Hematopoietic multipotent progenitor cell (in vitro differentiated cells): Measurements from ENCODE around the gene CDK9. TPM values are rescaled to one million over a fixed set of nuclear protein-coding genes. Genes with fewer than 3 reads are reported as not detected.

Experiments
- DNase-seq, 3 donors: peaks; one replicate each; pipeline ENCODE4 v3.0.0-alpha.2; 2011 to 2015; ENCODE audit warnings: low read depth in 2 of 3, low spot score in 2 of 3
- total RNA-seq: library from RNA; depleted of rRNA; stranded (reverse); fragments of >200 nt; gene quantifications from one replicate; pipeline ENCODE4 v1.2.3, GENCODE V29; 2012

Gene CDK9
- total RNA-seq, 1 donor: 208 TPM

- DNase-seq: no peak
These were observed 24.8 kb upstream of the CDK9 start for GRCh38 chr9:127761061-127761460.

DNA sequence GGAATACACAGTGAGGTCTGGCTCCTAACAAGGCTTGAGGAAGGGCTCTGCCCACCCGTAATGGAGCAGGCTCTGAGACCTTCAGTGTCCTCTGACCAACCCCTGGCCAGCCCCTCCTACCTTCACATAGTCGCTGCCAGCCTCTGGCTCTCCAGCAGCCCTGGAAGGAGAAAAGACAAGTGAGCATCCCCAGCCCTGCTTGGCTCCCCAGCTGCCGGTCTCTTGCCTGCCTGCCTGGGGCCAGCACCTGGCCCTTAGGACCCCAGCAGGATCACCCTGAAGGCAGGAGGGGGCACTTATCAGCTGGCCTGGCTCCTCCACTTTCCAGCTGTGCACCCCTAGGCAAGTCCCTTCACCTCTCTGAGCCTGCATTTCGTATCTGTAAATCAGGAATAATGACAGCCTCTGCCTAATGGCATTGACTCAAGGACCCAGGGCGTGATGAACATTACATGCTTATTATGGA is 24.3 kb upstream of the CDK9 start:
- no peak for DNase-seq

GRCh38 chr9:127762111-127762676 is 23.6 kb upstream of the CDK9 start:
- DNase-seq: peak in 2 of 3 donors; percentile 36 to 60

- DNase-seq: peak in 1 of 3 donors; percentile 46
These were observed 21.9 kb upstream of the CDK9 start for GRCh38 chr9:127763918-127764384.

- DNase-seq: no peak
These were observed 20.4 kb upstream of the CDK9 start for GRCh38 chr9:127765418-127765817.

DNA sequence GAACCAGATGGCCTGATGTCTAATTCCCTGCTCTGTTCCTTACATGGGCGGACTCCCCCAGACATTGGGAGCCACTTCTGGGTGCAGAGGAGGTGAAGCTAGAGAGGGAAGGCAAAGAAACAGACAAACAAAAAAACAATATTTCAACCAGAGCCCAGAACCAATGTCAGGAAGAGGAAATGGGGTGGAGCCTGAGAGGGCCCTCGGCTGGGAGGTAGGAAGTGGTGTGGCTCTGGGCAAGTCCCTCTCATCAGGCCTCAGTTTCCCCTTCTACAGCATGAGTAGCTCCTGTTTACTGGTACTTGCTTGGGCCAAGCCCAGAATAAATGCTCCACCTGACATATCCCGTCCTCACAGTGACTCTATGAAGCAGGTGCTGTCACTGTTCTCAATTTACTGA is 18.4 kb upstream of the CDK9 start:
- DNase-seq: no peak

DNA sequence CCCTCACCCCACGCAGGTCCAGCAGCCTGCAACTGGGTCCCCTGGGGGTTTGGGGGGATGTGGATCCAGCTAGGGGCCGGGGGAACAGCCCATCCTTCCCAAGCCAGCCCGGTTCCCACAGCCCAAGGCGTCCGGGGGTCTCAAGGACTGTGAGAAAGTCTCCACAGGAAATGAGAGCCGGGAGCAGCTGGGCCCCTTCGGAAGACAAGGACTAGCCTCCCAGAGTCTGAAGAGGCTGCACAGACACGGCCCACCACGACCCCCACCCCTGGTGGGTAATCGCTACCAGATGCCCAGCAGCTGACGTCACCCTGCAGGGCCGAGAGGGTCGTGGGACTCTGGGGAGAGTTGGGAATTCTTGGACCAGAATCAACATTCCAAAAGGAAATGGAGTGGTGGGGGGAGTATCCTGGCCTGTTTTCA is 17.9 kb upstream of the CDK9 start:
- DNase-seq: no peak

DNA sequence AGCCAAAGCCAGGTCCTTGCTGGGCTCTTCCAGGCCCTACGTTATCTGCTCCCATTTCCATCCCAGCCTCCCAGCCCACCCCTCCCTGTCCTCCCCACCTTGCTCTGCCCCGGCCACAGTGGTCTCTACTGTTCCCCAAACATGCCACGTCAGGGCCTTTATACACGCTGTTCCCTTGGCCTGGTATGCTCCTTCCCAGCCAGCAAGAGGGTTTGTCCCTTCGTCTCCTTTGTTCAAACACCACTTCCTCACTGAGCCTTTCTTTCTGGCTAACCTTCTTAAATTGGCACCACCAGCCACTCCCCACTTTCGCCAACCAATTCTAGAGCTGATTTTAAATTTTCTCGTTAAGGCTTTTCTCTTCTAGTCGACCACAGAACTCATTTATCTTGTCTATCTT is 17.1 kb upstream of the CDK9 start:
- DNase-seq: no peak

DNA sequence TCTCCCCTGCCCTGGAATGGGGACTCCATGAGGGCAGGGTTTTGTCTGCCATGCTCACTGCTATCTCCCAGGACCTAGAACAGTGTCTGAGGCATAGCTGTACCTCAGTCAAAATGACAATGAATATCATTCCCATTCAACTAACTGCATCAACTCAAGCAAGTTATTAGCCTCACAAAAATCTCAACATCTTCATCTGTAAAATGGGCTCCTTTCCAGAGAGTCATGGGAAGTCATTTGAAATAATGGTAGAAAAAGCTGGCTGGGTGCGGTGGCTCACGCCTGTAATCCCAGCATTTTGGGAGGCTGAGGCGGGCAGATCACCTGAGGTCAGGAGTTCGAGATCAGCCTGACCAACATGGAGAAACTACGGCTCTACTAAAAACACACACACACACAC is 16.7 kb upstream of the CDK9 start:
- no peak for DNase-seq

GRCh38 chr9:127769929-127770582 is 15.8 kb upstream of the CDK9 start:
- peak in 2 of 3 donors; percentile 40 to 49 for DNase-seq

GRCh38 chr9:127770583-127770904 is 15.3 kb upstream of the CDK9 start:
- no peak for DNase-seq

GRCh38 chr9:127770905-127771569 is 14.8 kb upstream of the CDK9 start:
- DNase-seq: peak; percentile 88 to 99 (median 99)

- no peak for DNase-seq
These were observed 14.2 kb upstream of the CDK9 start for GRCh38 chr9:127771570-127772189.

DNA sequence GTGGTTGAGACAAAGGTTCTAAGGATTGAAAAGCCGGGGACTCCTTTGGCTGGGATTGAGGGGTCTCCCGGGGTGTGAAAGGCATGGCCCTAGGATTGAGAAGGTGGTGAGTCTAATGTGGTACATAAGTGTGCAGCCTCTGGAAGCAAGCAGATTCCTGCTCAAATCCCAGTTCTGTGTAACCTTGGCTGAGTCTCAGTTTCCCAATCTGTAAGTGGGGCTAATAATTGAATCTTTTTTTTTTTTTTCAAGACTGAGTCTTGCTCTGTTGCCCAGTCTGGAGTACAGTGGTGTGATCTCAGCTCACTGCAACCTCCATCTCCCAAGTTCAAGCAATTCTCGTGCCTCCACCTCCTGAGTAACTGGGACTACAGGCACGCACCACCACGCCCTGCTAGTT is 13.2 kb upstream of the CDK9 start:
- DNase-seq: no peak

GRCh38 chr9:127773272-127773671 is 12.6 kb upstream of the CDK9 start:
- no peak for DNase-seq

GRCh38 chr9:127773981-127774380 is 11.9 kb upstream of the CDK9 start:
- no peak for DNase-seq

DNA sequence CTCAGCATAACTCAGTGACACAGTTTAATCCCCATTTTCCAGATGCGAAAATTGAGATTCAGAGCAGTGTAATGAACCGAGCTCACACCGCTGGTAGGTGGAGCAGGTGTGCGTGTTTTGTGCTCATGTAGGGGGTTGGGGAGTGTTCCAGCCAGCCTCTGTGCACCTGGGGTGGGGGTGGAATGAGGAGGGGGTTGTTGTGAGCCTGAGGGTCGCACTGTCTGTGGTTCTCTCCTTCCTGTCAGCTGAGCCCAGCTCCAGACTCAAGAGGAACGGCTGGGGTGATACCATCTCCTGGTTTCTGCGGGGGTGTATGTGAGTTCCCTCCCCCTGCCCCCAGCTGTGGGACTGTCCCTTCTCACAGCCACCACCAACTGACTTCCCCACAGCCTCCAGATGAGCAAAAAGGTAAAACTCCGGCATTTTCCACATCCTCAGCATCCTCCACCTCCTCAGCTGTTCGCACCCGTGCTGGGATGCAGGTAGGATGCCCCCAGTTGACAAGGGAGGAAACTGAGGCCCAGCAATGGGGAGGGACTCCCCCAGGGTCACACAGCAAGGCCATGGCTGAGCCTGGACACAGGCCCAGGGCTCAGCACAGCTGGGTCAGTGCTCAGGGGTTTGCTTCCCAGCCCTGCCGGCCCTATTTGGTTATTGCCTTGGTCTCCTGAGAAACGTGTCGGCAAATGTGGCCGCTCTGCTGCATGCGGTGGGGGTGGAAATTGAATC is 9.5 kb upstream of the CDK9 start:
- peak in 2 of 3 donors; percentile 89 to 94 for DNase-seq

GRCh38 chr9:127776924-127777289 is 8.9 kb upstream of the CDK9 start:
- DNase-seq: no peak

DNA sequence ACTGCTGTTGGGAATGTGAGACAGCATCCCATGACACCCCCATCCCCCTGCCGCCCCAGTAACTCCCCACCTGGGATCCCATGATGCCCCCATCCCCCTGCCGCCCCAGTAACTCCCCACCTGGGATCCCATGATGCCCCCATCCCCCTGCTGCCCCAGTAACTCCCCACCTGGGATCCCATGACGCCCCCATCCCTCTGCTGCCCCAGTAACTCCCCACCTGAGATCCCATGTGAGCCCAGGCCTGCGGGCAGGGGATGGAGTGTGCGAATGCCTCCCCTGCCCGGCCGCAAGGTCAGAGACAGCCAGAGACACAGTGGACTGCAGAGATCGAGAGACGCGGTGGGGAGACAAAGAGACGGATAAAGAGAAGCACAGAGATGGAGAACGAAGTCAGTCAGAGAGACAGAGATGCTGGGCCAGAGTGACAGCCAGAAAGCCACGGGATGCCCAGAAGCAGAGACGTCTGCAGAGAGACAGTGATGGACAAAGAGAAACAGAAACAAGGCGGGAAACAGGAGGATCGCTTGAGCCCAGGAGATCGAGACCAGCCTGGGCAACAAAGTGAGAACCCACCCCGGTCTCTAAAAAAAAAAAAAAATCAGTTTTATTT is 8.4 kb upstream of the CDK9 start:
- no peak for DNase-seq

DNA sequence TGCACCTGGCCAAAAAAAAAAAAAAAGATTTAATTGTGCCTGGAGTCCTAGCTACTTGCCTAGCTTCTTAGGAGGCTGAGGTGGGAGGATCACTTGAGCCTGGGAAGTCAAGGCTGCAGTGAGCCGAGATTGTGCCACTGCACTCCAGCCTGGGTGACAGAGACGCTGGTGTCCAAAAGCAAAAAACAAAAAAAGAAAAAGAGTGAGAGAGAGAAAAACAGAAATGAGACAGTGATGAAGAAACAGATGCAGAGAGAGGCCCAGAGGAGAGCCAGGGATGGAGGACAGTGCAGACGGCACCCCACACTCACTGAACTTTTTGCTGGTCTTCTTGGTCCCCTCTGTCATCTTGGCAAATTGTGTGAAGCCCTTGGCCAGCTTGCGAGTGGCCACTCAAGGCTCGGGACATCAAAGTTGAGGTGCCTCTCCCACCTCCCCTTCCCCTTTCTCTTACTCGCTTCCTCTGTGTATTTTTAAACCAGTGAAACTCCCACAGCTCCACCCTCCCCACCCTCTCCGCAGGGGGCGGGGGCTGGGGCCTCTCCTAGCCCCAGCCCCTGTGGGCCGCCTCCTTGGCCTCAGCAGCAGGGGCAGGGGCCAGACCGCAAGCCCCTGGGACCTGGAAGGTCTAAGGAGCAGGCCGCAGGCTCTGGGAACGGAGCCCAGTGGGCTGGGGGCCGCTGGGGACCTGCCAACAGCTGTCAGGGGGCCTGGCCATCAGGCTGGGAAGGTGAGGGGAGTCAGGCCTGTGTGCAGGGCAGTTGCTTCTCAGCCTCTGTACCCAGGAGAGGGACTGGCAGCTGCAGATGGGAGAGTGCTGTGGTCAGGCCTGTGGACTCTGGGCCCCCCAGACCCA is 7.3 kb upstream of the CDK9 start, which contains the start of gene SH2D3C:
Gene SH2D3C, minus strand, starts transcription at position 387 of the 856 bp plus-strand sequence. Its CDS starts 39 bp downstream, at position 348.
- peak in 2 of 3 donors; percentile 62 to 66 for DNase-seq
